ENCODE data around the gene OR2T12. TPM values are rescaled to one million over a fixed set of nuclear protein-coding genes. Genes with fewer than 3 reads are reported as not detected.

Gene OR2T12
- total RNA-seq (not detected), polyA plus RNA-seq (not detected)
- long read RNA-seq, donor 1: 0 reads
- long read RNA-seq, donor 2: 0 reads
- long read RNA-seq, donor 3: 0 reads
- long read RNA-seq, donor 4: 0 reads
- long read RNA-seq, donor 5: 0 reads
- long read RNA-seq, donor 6: 0 reads
- long read RNA-seq, donor 7: 0 reads
- long read RNA-seq, donor 8: 0 reads
- long read RNA-seq, donor 9: 0 reads
- long read RNA-seq, donor 10: 0 reads

- no peak within 1 kb of the TSS for H3K4me3 ChIP-seq
- WGBS, 5 donors: 79 to 96% (median 87%) methylated on average over 1 of the region's 1 CpG
- DNase-seq: no peak
- H3K27me3 ChIP-seq: no peaks in the 10 kb centered on the region
- intact Hi-C loops (cut with DNase I; ENCODE audit: low total_unique reads): no loop called here
- TF ChIP-seq POLR2A (IDR thresholded peaks at IDR 0.05) (no peak), POLR2AphosphoS5 (IDR thresholded peaks at IDR 0.05) (no peak), EP300 (IDR thresholded peaks at IDR 0.05) (no peak), CTCF (IDR thresholded peaks at IDR 0.05) (no peak)
- H3K9me3 ChIP-seq: no peaks in the 10 kb centered on the region
- H3K27ac ChIP-seq: no peak within 1 kb of the TSS
- H3K36me3 ChIP-seq: no peaks in the 10 kb centered on the region
- H3K4me1 ChIP-seq: no peaks in the 10 kb centered on the region
Observed at GRCh38 chr1:248303324-248303723, at the start of gene OR2T12. Gene OR2T12 (minus strand): TSS chr1:248303424. CDS start chr1:248295578, 7,846 bp downstream.

- DNase-seq: no peak
- no peak within 1 kb of the TSS for H3K27ac ChIP-seq
- TF ChIP-seq CTCF (IDR thresholded peaks at IDR 0.05): no peak
- no peak for TF ChIP-seq EP300 (IDR thresholded peaks at IDR 0.05)
- no peak for TF ChIP-seq POLR2AphosphoS5 (IDR thresholded peaks at IDR 0.05)
- TF ChIP-seq POLR2A (IDR thresholded peaks at IDR 0.05): no peak
- no peaks in the 10 kb centered on the region for H3K36me3 ChIP-seq
- H3K9me3 ChIP-seq: no peaks in the 10 kb centered on the region
- H3K27me3 ChIP-seq: peaks cover 0 to 4% (median 0%) of the 10 kb centered on the region in 3 donors
- H3K4me1 ChIP-seq: no peaks in the 10 kb centered on the region
- H3K4me3 ChIP-seq: no peak within 1 kb of the TSS
- intact Hi-C loops (cut with DNase I; ENCODE audit: low total_unique reads): no loop called here
- WGBS, 5 donors: 65 to 76% (median 71%) methylated on average over 4 of the region's 4 CpGs
Observed at GRCh38 chr1:248348475-248348874, 45.3 kb upstream of the OR2T12 start, which contains the start of gene OR14C36. Gene OR14C36 (plus strand): TSS chr1:248348775. CDS start chr1:248348775, 0 bp downstream.

GRCh38 chr1:248343451-248343850 lies 40.2 kb upstream of the OR2T12 start:
- TF ChIP-seq EP300 (IDR thresholded peaks at IDR 0.05): no peak
- no peak for TF ChIP-seq CTCF (IDR thresholded peaks at IDR 0.05)
- no peak for TF ChIP-seq POLR2AphosphoS5 (IDR thresholded peaks at IDR 0.05)
- TF ChIP-seq POLR2A (IDR thresholded peaks at IDR 0.05): no peak
- intact Hi-C loops (cut with DNase I; ENCODE audit: low total_unique reads): no loop called here

GRCh38 chr1:248324468-248324867 lies 21.2 kb upstream of the OR2T12 start, which contains the start of gene OR2M7:
Gene OR2M7 (minus strand): TSS chr1:248324568. CDS start chr1:248324568, 0 bp downstream.
- intact Hi-C loops (cut with DNase I; ENCODE audit: low total_unique reads): no loop called here
- TF ChIP-seq POLR2A (IDR thresholded peaks at IDR 0.05) (no peak), EP300 (IDR thresholded peaks at IDR 0.05) (no peak), POLR2AphosphoS5 (IDR thresholded peaks at IDR 0.05) (no peak), CTCF (IDR thresholded peaks at IDR 0.05) (no peak)
- H3K9me3 ChIP-seq: no peaks in the 10 kb centered on the region
- WGBS, 5 donors: 86 to 96% (median 90%) methylated on average over 1 of the region's 1 CpG
- H3K4me1 ChIP-seq: no peaks in the 10 kb centered on the region
- no peak within 1 kb of the TSS for H3K27ac ChIP-seq
- no peak within 1 kb of the TSS for H3K4me3 ChIP-seq
- H3K36me3 ChIP-seq: no peaks in the 10 kb centered on the region
- no peak for DNase-seq
- no peaks in the 10 kb centered on the region for H3K27me3 ChIP-seq

More at GRCh38 chr1:248343451-248343850, 40.2 kb upstream of the OR2T12 start:
- no peak overlapping the region for H3K4me3 ChIP-seq
- no peak for DNase-seq
- H3K36me3 ChIP-seq: no peaks in the 10 kb centered on the region
- H3K27ac ChIP-seq: no peak overlapping the region
- no peaks in the 10 kb centered on the region for H3K27me3 ChIP-seq
- WGBS, 5 donors: 42 to 56% (median 50%) methylated on average over 3 of the region's 3 CpGs
- no peaks in the 10 kb centered on the region for H3K4me1 ChIP-seq
- no peaks in the 10 kb centered on the region for H3K9me3 ChIP-seq
